GM10266 (cell line): ENCODE data around the gene GNAI3.
A peak's percentile ranks its signal among the peaks of the same experiment; 100 is the strongest.

Experiments used
- DNase-seq: peaks from one replicate; pipeline ENCODE4 v3.0.0; 2012; ENCODE audit errors: extremely low spot score
- TF ChIP-seq, protein P1 (sequence below): IDR thresholded peaks from 2 replicates; pipeline ENCODE4 v1.5.1; 2012; ENCODE audit warnings: mild to moderate bottlenecking, low read depth; ENCODE audit not compliant: control insufficient read depth, insufficient read depth; ENCODE audit errors: missing control alignments

Gene GNAI3

DNA sequence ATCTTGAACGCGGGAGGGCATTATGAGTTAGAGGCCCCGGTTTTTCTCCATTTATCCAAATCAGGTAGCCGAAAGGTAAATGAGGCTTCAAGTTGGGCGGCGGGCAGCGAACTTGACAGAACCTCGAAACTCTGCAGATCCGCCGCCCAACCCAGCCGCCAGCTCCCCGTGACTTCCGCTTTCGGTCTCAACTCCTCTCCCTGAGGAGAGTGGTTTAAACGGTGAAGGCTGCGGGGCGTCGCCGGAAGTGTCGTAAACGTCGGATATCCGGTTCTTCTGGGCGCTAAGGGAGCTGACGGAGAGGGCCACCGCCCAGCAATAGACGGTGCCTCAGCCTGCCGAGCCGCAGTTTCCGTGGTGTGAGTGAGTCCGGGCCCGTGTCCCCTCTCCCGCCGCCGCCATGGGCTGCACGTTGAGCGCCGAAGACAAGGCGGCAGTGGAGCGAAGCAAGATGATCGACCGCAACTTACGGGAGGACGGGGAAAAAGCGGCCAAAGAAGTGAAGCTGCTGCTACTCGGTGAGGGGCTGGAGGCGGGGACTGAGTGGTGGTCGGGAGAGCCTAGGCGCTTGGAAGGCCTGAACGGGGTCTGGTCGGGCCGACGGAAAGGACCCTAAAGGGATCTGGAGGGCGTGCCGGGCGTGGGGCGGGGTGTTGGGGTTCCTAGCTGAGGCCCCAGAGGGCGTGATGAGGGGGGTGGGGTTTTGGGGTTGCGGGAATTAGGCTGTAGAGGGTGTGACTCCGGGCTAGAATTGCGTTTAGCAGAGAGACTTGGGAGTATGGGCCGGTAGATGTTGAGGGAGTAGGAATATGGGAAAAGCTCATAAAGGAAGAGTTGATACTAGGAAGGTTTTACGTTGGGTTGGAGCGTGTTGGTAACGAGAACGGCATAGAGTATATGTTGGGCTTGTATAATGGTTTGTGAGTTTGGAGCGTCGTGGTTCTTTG lies at the start of gene GNAI3:
Gene GNAI3 (plus strand): TSS at position 295 of the 947 bp plus-strand sequence. CDS start 106 bp downstream, at position 401.
- peak; percentile 89 for DNase-seq
- TF ChIP-seq, protein P1, sequence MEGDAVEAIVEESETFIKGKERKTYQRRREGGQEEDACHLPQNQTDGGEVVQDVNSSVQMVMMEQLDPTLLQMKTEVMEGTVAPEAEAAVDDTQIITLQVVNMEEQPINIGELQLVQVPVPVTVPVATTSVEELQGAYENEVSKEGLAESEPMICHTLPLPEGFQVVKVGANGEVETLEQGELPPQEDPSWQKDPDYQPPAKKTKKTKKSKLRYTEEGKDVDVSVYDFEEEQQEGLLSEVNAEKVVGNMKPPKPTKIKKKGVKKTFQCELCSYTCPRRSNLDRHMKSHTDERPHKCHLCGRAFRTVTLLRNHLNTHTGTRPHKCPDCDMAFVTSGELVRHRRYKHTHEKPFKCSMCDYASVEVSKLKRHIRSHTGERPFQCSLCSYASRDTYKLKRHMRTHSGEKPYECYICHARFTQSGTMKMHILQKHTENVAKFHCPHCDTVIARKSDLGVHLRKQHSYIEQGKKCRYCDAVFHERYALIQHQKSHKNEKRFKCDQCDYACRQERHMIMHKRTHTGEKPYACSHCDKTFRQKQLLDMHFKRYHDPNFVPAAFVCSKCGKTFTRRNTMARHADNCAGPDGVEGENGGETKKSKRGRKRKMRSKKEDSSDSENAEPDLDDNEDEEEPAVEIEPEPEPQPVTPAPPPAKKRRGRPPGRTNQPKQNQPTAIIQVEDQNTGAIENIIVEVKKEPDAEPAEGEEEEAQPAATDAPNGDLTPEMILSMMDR = no peak

DNA sequence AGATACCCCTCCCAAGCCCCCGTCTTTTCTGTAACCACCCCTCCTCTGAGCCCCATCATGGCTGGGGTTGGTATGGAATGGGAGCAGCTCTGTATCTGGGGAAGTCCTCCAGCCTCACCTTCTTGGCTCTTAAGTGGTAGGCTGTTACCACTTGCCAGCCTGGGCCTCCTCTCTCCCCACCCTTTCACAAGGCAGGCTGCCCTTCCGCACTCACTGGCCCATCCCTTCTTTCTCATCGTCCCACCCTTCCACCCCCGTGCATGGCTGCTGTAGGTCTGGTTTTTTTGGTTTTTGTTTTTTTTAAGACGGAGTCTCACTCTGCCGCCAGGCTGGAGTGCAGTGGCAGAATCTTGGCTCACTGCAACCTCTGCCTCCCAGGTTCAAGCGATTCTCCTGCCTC lies 49.3 kb upstream of the GNAI3 start:
- TF ChIP-seq, protein P1 = no peak
- DNase-seq = no peak

DNA sequence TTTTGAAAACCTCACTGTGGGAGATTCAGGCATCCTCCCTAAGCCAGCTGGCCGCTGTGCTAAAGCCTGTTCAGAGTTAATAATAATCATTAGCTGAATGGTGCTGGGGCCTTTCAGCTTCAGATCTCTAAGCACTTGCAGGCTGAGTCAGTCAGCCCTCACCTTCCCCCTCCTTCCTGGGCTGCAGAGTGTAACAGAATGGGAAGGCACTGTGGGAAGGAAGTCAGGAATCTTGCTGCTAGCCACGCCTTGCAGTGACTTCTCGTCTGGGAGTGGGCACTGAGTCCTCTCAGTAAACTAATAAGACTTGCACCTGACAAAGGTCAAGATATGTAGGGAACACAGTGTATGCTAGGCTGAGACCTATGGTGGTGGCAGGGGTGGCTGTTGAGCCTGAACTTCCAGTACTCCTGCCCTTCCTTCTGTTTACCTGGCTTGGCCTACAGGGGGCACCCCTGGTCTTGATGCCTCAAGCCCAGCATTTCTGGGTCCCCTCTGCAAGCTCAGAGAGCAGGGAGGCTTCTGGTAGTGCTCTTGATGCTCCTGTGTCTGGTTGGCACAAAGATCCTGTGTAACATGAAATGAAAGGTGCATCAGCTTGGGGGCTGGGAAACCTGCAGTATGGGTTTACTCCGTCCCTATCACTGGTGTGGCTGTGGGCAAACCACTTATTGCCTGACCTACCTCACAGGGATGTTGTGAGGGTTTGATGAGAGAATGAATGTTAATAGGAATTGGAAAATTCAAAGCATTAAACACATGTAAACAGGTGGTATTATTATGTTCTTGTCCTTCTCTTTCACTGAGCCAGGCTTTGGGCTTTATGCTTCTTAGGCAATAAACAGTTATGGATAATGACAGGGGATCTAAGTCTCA lies 48.5 kb upstream of the GNAI3 start:
- DNase-seq = no peak
- TF ChIP-seq, protein P1 = peak; percentile 49

DNA sequence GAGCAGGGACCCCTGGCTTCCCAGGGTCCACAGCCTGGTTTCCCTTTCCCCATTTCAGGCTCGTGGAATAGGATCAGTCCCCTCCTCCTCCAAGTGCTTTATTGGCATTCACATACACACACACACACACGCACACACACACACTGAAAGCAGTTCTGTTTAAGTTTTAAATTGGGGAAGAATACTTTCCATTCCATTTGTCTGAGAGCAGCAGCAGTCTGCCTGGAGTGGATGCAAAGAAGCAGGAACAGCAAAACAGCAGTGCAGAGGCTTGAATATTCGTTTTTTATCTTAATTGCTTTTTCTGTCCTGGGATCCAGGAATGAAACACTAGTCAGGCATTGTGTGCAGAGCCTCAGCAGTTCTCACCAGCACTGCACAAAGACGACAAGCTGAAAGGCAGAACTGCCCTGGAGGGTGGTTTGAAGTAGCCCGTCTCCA lies 47.5 kb upstream of the GNAI3 start:
- TF ChIP-seq, protein P1 = no peak
- no peak for DNase-seq

DNA sequence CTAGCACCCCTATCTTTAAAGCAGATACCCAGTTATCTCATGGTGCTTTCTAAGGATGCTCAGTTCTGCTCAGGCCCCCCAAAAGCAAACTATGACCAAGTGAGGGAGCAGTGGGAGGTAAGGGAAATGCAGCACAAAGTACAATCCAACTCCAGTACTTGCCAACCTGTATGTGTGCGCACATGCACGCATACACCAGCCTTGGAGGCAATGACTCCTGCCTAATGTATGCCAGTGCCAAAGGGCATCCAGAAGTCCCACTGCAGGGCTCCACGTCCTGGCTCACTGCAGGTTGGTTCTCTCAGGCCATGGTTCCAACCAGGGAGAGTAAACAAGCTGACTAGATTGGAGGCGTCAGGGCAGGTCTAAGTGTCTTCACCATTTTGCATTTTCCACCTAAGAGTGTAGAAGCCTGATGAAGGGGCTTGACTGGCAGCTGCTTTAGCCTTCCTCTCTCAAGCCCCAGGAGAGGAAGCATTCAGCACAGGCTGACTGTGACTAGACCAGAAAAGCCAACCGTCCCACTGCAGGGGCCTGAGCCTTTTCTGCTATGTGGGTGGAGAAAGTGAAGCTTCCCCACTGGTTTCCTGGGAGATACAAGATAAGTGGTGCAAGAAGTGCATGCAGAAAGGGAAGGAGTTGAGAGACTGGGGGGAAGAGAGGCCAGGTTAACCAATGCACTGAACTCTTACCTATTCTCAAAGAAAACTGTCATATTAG lies 46.6 kb upstream of the GNAI3 start:
- no peak for DNase-seq
- TF ChIP-seq, protein P1 = no peak

DNA sequence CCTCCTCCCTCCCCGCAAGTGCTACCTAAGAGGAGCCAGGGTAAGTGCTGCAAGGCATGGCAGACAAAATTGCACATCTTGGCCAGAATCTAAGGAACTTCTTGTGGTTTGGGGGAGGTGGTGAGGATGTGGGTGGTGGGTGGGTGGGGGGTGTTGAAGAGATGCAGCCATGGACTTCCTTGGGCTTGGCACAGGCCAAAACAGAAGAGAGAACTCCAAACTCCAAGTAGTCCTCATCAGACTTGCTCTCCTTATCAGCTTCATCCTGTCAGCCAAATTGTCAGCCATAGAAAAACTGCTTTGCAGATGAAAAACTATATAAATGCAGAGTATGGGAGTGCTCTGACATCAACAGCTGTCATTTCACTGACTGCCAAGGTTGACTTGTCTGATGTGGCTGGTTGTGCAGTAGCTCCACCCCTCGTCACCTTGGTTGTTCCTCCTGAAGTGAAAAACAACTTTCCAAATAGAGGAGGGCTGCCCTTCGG lies 46.0 kb upstream of the GNAI3 start:
- DNase-seq = no peak
- TF ChIP-seq, protein P1 = no peak
